HPDE6-E6E7 (cell line): Measurements from ENCODE around the gene GNPTG.

ENCODE experiments used
- DNase-seq: peaks from one replicate; pipeline ENCODE4 v3.0.0; 2011; ENCODE audit warnings: missing footprints; ENCODE audit errors: extremely low spot score

The GNPTG gene

DNA sequence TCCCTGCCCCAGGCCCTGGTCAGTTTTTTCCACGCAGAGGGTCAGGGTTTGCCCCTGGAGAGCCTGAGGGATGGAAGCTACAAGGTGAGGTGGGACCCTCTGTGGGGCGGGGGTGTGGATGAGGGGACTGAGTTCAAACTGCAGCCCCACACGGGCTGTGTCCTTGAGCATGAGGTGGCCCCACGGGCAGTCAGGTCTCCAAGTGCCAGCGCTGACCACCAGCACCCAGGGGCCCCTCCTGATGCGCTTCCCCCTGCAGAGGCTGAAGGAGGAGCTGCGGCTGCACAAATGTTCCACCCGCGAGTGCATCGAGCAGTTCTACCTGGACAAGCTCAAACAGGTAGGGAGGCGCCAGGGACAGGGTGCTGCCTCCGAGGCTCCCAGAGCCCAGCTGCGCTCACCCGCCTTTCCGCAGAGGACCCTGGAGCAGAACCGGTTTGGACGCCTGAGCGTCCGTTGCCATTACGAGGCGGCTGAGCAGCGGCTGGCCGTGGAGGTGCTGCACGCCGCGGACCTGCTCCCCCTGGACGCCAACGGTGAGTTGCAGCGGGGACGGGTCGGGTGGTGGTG, 4.4 kb upstream of the GNPTG start:
- DNase-seq: no peak

DNA sequence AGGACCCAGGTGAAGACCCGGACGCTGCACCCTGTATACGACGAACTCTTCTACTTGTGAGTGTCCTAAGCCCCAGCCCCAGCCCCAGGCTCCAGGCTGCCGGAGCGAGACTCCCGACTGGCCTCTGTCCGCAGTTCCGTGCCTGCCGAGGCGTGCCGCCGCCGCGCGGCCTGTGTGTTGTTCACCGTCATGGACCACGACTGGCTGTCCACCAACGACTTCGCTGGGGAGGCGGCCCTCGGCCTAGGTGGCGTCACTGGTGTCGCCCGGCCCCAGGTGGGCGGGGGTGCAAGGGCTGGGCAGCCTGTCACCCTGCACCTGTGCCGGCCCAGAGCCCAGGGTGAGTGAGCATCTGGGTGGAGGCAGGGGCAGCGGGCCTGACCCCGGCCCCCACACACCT, 3.8 kb upstream of the GNPTG start:
- no peak for DNase-seq

DNA sequence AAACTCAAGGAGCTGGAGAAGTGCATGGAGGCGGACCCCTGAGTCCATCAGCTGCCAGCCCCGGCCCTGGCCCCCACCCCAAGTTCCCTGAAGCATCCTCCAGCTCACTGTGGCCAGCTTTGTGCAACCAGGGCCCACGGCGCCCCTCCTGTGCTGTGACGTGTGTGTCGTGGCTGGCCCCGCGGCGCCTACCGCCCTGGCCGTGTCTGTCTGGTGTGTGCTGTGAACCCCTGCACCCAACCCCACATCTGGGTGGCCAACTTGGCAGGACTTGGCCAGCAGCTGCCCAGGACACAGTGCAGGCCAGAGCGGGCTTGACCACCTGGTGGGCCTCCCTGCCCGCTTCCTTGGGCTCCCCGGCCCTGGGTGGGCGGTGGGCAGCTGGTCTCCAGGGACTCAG, 3.3 kb upstream of the GNPTG start:
- no peak for DNase-seq

DNA sequence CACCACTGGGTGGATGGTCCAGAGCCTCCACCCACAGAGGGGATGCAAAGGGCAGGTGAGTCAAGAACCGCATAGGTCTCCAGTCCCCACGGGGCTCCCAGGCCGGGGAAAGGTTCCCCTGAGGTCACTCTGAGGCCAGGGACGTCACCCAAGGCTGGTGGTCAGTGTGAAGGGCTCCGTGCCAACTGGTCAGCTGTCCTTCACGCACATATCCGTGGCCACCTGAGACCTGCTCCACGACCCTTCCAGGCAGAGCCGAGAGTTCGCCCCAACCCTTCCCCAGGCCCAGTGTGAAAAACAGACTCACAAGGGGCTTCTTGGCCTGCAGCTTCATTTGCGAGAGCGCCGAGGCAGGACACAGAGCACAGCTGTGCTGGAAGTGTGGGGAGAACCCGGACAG, 2.8 kb upstream of the GNPTG start:
- no peak for DNase-seq

DNA sequence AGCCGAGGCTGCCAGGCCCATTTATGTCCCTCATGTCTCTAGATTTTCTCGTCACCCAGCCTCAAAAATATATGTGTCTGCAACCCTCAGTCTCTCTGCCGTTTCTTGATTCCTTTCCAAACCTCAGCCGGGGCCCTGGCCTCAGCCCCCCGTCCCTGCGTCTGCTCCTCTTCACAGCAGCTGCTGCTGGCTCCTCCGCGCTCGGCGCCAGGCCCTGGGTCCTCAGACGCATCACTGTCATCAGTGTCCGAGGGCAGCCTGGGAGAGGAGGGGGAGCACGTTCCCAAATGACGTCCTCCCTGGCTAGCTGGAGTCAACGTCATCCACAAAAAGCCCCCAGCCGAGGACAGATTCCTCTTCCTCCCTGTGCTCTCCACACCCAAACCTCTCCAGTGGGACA, 2.4 kb upstream of the GNPTG start:
- DNase-seq: no peak

DNA sequence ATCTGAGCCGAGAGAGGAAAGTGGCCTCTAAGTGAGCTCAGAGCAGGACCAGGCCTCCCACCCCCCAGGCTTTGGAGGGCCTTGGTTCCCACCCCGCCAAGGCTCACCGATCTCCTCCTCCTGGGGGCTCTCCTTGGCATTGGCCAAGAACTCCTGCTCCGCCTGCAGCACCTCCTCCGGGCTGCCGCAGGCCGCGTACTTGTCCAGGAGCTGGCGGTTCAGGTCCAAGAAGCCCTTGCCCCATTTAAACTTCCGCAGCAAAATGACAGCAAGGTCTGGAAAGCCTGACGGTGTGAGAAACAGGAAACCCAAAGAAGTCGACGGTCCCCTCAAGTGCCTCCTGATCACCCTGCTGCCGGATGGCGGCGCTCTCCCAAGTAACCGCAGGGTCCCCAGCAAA, 1.8 kb upstream of the GNPTG start:
- no peak for DNase-seq

DNA sequence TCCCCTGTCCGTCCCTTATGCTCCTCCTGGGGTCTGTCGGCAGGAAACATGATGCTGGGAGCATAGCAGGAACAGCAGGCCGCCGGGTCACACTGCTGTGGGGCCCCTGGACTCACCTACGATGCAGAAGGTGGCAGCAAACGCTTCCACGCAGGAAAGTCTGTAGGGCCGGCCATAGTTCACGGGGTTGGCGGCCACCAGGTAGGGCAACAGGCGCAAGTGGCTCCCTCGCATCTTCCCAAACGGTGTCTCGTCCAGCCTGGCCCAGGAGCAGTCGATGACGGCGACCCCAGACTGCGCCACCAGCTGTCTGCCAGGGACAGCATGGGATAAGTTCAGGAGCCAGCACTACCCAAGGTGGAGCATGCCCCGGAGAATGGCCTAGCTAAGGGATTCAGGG, 1.0 kb upstream of the GNPTG start:
- no peak for DNase-seq

DNA sequence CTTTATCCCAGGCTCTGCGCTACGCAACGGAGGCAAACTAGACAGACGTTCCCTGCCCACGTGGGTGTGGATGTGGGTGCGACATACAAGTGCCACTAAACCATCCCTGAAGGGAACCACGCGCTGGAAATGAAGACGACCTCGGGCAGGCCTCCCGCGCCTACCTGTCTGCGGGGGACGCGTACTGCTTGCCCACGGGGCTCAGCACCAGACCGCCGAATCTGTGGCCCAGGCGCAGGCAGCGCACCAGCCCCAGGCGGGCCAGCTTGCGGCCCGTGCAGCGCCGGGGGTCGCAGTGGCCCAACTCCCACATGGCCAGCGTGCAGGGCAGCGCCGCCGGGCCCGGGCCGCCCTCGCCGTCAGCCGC, 533 bp upstream of the GNPTG start:
- DNase-seq: no peak

DNA sequence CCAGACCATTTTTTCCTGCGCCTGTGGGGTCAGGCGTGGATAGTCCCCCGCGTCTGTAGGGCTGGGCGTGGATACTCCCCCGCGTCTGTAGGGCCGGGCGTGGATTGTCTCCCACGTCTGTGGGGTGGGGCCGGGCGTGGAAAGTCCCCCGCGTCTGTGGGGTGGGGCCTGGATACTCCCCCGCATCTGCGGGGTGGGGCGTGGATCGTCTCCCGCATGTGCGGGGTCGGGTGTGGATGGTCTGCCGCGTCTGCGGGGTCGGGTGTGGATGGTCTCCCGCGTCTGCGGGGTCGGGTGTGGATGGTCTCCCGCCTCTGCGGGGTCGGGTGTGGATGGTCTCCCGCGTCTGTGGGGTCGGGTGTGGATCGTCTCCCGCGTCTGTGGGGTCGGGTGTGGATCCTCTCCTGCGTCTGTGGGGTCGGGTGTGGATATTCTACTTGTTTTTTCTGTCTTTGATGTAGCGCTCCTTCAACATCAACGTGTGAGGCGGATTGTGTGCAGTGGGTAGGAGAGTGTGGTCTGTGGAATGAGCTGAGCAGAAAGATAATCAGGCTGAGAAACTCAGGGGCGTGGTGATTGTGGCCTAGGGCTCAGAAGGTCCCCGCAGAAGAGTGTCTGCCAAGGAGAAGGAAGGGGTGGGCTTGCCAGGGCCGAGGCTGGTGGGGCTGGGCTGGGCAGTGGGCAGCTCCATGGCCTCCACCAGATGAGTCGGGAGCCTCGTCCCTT, 3.2 kb downstream of the GNPTG start:
- DNase-seq: no peak

DNA sequence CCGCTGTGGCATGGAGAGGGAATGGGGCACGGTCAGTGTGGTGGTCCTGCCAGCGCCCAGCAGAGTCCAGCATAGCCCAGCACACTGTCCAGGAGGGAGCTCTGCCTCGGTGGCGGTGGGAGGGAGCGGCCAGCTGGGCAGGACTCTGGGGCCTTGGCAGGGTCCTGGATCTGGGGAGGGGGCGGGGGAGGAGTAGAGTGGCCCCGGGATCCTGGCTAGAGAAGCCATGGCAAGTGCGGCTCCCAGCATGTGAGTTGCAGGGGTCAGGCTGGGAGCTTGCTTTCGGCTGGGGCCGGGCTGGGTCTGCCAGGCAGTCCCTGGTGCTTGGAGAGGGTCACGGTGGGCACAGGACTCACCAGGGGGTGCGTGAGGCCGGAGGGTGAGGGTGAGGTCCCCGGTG, 3.9 kb downstream of the GNPTG start:
- DNase-seq: no peak

DNA sequence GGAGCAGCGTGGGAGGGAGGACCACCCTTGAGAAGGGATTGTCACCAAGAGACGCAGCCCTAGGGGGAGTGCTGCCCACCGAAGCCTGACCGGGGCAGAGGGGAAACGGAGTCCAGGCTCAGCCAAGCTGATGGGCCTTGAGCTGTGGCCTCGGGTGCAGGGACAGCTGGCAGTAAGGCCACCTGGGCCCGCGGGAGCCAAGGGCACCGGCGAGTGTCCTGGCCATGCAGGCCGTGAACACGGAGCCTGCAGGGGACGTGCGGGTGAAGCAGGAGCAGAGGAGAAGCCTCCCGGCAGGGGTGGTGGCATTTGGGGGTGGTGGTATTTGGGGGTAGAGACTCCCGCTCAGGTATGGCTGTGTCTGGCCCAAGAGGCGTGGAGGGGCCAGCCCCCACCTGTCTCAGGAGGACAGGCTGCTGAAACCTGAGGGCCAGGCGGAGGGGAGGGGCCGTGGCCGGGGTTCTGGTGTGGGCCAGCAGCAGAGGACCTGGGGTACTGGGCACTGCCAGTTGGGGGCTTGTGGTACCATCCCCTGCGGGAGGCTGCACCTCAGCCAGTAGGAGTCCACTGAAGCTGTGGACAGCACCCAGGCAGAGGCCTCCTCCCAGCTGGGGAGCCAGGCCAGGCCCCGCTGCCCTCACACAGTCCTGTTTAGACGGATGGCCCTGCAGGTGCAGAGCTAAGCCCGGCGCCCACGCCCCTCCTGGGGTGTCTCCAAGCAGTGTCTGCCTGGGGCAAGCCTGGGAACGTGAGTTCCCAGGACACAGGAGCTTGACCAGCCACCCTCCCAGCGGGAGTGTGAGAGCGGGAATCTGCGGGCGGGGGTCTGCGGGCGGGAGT, 4.5 kb downstream of the GNPTG start:
- no peak for DNase-seq

DNA sequence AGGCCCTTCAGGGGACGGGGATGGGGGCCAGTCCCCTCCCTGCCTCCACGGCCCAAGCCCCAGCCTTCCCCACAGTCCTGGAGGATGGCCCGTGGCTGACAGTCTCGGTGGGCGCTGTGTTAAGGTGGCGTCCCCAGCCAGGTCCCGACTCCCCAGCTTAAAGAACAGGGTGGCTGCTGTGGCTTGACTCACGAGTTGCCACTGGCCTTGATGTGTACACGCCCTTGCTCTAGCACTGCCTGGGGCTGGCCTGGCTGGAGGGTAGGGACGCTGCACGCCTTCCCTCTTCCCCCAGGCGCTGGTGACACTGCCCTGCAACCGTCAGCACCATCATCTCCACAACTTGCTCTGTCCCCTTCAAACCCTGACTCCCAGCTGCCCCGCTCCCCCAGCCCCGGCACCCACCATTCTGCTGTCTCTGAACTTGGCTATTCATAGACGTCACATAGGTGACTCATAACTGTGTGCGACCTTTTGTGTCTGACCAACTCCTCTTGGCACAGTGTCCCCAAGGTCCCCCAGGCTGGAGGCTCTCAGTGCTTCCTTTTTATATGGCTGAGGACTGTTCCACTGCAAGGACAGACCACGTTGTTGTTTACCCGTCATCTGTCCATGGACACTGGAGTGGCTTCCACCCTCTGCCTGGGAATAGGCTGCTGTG, 6.3 kb downstream of the GNPTG start:
- DNase-seq: no peak

DNA sequence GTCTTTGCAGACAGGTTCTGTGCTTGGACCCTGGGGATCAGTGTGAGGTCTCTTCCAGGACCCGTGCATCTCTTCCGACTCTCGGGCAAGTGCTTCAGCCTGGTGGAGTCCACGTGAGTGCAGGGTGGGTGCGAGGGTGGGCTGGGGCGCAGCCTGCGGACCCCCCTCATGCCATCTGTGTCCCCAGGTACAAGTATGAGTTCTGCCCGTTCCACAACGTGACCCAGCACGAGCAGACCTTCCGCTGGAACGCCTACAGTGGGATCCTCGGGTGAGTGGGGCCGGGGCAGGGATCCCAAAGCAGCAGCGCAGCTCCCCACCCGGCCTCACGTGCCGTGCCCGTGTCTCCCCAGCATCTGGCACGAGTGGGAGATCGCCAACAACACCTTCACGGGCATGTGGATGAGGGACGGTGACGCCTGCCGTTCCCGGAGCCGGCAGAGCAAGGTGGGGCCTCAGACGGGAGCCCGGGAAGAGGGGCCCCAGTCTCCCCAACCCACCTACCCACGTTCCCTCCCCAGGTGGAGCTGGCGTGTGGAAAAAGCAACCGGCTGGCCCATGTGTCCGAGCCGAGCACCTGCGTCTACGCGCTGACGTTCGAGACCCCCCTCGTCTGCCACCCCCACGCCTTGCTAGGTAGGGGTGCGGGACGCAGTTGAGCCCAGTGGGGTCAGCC, 10.1 kb downstream of the GNPTG start:
- no peak for DNase-seq

DNA sequence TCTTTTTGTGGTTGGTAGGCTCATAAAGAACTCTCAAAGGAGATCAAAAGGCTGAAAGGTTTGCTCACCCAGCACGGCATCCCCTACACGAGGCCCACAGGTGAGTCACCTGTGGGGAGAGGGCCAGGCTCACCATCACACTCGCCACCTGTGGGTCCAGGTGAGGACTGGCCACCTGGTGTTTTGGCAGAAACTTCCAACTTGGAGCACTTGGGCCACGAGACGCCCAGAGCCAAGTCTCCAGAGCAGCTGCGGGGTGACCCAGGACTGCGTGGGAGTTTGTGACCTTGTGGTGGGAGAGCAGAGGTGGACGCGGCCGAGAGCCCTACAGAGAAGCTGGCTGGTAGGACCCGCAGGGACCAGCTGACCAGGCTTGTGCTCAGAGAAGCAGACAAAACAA, 11.1 kb downstream of the GNPTG start:
- DNase-seq: no peak

DNA sequence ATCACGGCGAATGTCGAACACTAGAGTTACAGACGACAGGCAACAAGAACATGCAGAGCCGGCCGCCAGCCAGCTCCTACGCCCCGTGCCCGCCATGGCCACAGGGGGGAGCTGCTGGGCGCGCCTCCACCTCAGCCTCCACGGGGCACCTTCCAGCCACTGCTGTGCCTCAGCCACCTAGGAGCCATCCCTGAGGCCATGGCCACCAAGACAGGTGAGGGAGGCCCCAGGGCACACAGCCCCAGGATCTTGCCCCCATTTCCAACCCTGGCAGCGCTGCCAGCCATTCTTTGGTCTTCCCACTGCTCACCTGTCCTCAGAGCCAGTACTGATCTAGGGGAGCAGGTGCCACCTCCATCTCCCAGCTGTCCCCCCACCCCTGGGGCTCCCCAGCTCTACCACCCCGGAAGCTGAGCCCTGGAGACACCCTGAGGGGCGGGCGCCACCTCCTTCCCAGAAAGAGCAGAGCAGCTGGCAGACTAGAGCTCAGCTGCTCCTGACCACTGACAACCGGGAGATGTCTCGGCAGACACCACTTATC, 11.8 kb downstream of the GNPTG start:
- DNase-seq: peak; percentile 73

DNA sequence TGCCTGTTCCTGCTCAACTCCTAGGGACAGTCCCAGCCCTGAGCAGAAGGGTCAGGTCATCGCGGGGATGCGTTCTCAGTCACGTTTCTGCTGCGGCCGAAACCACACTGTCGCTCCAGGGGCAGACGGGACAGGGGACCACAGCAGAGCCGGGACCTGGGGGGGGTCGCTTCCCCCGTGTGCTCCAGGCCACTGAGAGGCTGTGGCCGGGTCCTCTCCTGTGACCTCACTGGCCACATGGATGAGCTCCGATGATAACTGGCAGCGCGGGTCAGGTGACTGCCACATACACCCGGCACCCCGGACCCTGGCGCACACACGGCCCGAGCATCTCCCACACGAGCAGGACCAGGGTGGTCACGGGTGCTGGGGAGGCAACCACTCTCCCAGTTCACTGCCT, 12.8 kb downstream of the GNPTG start:
- DNase-seq: no peak

DNA sequence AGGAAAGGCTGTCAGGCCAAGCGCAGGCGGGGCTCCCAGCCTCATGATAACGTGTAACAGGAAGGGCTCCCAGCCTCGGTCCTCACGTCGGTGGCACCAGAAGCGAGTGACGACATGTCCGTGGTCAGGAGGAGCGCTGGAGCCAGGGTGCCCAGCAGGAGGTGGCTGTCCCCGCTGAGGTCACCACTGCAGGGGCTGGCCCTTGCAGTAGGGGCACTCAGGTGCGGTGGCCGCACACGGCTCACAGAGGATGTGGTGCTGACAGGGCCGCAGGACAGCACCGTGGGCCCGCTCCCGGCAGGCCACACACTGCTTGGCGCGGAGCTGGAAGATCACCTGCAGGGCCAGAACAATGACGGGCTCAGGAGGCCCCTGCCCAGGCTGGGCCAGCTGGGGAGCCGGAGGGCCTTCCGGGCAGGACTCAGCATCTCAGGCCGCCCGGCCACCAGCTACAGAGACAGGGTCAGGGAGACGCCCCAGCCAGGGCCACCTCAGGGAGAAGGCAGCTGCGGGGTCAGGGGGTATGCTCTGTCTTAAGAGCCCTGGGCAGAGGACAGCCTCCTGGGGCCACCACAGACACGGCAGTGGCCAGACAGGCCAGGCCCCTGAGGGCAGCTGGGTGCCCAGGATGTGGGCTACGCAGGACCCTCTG, 14.5 kb downstream of the GNPTG start:
- DNase-seq: no peak

DNA sequence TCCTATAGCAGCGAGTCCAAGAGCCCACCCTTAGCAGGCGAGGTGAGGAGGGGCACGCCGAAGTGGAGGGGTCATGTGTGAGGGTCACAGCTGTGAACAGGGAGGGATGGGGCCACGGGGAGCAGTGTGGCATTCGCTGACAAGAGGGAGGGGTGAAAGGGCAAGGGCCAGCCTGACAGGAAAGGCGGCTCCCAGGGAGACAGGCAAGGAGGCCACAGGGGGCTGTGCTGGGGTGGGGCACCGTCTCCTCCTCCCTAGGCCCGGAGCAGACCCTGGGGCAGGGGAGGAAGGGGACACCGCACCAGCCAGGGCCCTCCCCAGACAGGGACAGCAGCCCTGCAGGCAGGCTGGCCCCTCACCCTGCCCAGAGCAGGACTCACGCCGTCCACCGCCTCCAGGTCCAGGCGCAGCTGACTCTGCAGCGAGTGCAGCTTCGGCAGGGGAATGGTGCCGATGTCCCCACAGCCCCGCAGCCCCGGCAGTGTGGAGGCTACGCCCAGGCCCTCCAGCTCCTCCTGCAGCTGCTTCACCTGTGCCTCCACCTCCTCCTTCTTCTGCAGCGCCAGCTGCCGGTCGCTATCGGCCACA, 15.1 kb downstream of the GNPTG start:
- DNase-seq: no peak

DNA sequence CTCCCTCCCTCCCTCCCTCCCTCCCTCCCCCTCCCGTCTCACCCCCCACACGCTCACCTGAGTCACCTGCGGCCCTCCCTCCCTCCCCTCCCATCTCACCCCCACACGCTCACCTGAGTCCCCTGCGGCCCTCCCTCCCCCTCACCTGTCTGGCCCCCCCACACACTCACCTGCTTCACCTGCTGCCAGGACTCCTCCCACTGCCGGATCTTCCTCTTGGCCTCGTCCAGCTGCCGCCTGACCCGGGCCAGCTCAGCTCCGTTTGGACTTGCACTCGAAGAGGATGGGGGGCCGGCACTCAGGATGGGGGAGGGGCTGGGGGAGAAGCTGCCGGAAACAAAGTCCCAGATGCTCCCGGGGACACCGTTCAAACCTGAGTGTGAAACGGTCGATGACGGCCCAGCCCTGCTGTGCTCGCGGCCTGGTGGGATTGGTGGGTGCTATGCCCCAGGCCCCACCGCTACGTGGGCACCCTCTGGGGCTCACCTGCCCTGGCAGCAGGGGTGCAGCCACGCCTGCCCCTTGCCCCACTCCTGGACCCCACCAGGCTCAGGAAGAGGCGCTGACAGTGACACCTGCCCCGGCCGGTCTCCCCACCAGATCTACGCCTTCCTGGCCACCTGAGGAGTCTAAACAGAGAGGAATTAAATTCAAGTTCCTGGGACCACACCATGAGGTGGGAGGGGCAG, 15.9 kb downstream of the GNPTG start:
- DNase-seq: no peak
